ENCODE results near the gene CTNNA3.
"Not testable (repeated sequence)": the region's sequence is repeated elsewhere in the genome, so short reads cannot be mapped to it uniquely, and the experiment has no call there.

The CTNNA3 gene

GRCh38 chr10:67696029-67696428 is at the start of gene CTNNA3:
TSS of gene CTNNA3 (minus strand) at chr10:67696195.
- no peak for DNase-seq (ENCODE audit: low spot score)

- DNase-seq (ENCODE audit: low spot score) = peak; percentile 27
These were observed 39.4 kb upstream of the CTNNA3 start for GRCh38 chr10:67735430-67735829.

- no peak for DNase-seq (ENCODE audit: low spot score)
These were observed 37.5 kb upstream of the CTNNA3 start for GRCh38 chr10:67733511-67733910.

- no peak for DNase-seq (ENCODE audit: low spot score)
These were observed 29.6 kb upstream of the CTNNA3 start for GRCh38 chr10:67725567-67725966.

GRCh38 chr10:67723601-67724000 is 27.6 kb upstream of the CTNNA3 start:
- no peak for DNase-seq (ENCODE audit: low spot score)

- no peak for DNase-seq (ENCODE audit: low spot score)
These were observed 26.1 kb upstream of the CTNNA3 start for GRCh38 chr10:67722113-67722512.

- DNase-seq (ENCODE audit: low spot score) = not testable (repeated sequence)
These were observed 20.5 kb upstream of the CTNNA3 start for GRCh38 chr10:67716455-67716854.

- DNase-seq (ENCODE audit: low spot score) = no peak
These were observed 9.9 kb upstream of the CTNNA3 start for GRCh38 chr10:67705921-67706320.

GRCh38 chr10:67699613-67700270 is 3.7 kb upstream of the CTNNA3 start:
- DNase-seq (ENCODE audit: low spot score) = not testable (repeated sequence)

- DNase-seq (ENCODE audit: low spot score) = no peak
These were observed 2.2 kb upstream of the CTNNA3 start for GRCh38 chr10:67698164-67698563.

GRCh38 chr10:67697724-67698131 is 1.7 kb upstream of the CTNNA3 start:
- DNase-seq (ENCODE audit: low spot score) = peak; percentile 62

GRCh38 chr10:67696679-67697078 is 684 bp upstream of the CTNNA3 start:
- no peak for DNase-seq (ENCODE audit: low spot score)

GRCh38 chr10:67695555-67695954 is 440 bp downstream of the CTNNA3 start:
- no peak for DNase-seq (ENCODE audit: low spot score)

GRCh38 chr10:67691861-67692260 is 4.1 kb downstream of the CTNNA3 start:
- DNase-seq (ENCODE audit: low spot score) = not testable (repeated sequence)

GRCh38 chr10:67690540-67690939 is 5.5 kb downstream of the CTNNA3 start:
- not testable (repeated sequence) for DNase-seq (ENCODE audit: low spot score)

GRCh38 chr10:67684140-67684539 is 11.9 kb downstream of the CTNNA3 start:
- DNase-seq (ENCODE audit: low spot score) = not testable (repeated sequence)

- DNase-seq (ENCODE audit: low spot score) = no peak
These were observed 17.5 kb downstream of the CTNNA3 start for GRCh38 chr10:67678335-67678974.

GRCh38 chr10:67676208-67676825 is 19.7 kb downstream of the CTNNA3 start:
- no peak for DNase-seq (ENCODE audit: low spot score)

- no peak for DNase-seq (ENCODE audit: low spot score)
These were observed 25.6 kb downstream of the CTNNA3 start for GRCh38 chr10:67670401-67670800.

GRCh38 chr10:67669978-67670377 is 26.0 kb downstream of the CTNNA3 start:
- DNase-seq (ENCODE audit: low spot score) = no peak

- DNase-seq (ENCODE audit: low spot score) = no peak
These were observed 27.5 kb downstream of the CTNNA3 start for GRCh38 chr10:67668448-67668847.

- DNase-seq (ENCODE audit: low spot score) = no peak
These were observed 29.0 kb downstream of the CTNNA3 start for GRCh38 chr10:67667035-67667425.

- peak; percentile 32 for DNase-seq (ENCODE audit: low spot score)
These were observed 29.5 kb downstream of the CTNNA3 start for GRCh38 chr10:67666416-67667034.
